Subcutaneous adipose tissue (tissue), 4 donors: Measurements from ENCODE around the gene ALG2. TPM values are rescaled to one million over a fixed set of nuclear protein-coding genes. Genes with fewer than 3 reads are reported as not detected.

Experiments
- CTCF ChIP-seq: fragments of 450-650 bp; IDR thresholded peaks from one replicate; pipeline ENCODE4 v1.5.1; 2016; ENCODE audit warnings: low read depth, mild to moderate bottlenecking, control low read depth, antibody characterized with exemption, moderate library complexity
- total RNA-seq, 4 donors: library from RNA; depleted of rRNA; stranded (reverse); fragments of >200 nt; gene quantifications; one replicate each; pipeline ENCODE4 v1.1.0, GENCODE V29; 2016

The ALG2 gene
- 10 to 100 TPM; 17.0 to 39.1 (median 22.4) TPM for total RNA-seq

- no peak for TF ChIP-seq CTCF
Observed at GRCh38 chr9:99221621-99222415, at the start of gene ALG2, which contains the start of gene SEC61B. Gene ALG2, minus strand, starts transcription at chr9:99221942. Its CDS starts 48 bp downstream, at chr9:99221894. Gene SEC61B, plus strand, starts transcription at chr9:99222282. Its CDS starts 82 bp downstream, at chr9:99222364.

- no peak for TF ChIP-seq CTCF
Observed at GRCh38 chr9:99270491-99270890, 48.7 kb upstream of the ALG2 start.

- TF ChIP-seq CTCF = no peak
Observed at GRCh38 chr9:99269416-99269815, 47.7 kb upstream of the ALG2 start.

- no peak for TF ChIP-seq CTCF
Observed at GRCh38 chr9:99266255-99267023, 44.7 kb upstream of the ALG2 start.

GRCh38 chr9:99265691-99266090, 43.9 kb upstream of the ALG2 start:
- no peak for TF ChIP-seq CTCF

GRCh38 chr9:99264070-99264680, 42.4 kb upstream of the ALG2 start:
- TF ChIP-seq CTCF = no peak

- no peak for TF ChIP-seq CTCF
Observed at GRCh38 chr9:99262949-99263418, 41.2 kb upstream of the ALG2 start.
